ENCODE results near the gene PACS1. TPM values are rescaled to one million over a fixed set of nuclear protein-coding genes. Genes with fewer than 3 reads are reported as not detected.

Gene PACS1
- total RNA-seq, 1 experiment from 2014 or later: 41.1 TPM

- Histone ChIP-seq H3K9me3 (ENCODE audit: control insufficient read depth in 1 of 2, insufficient read depth in 1 of 2, low read depth in 1 of 2, low read length in 2 of 2) (no peaks in the 10 kb centered on the region), H3K27ac (ENCODE audit: low read depth, low read length) (no peak overlapping the region), H3K9me2 (ENCODE audit: insufficient read depth) (no peaks in the 10 kb centered on the region), H2AFZ (ENCODE audit: low read depth, low read length, poor library complexity, severe bottlenecking) (no peak overlapping the region), H3K9ac (ENCODE audit: low read length) (no peak overlapping the region), H3K4me2 (ENCODE audit: low read length) (no peak overlapping the region), H3K27me3 (ENCODE audit: insufficient read depth, low read length) (no peaks in the 10 kb centered on the region), H3K4me1 (ENCODE audit: control insufficient read depth in 1 of 2, insufficient read depth in 2 of 2, low read length in 2 of 2) (no peaks in the 10 kb centered on the region), H4K20me1 (ENCODE audit: insufficient read depth) (no peaks in the 10 kb centered on the region), H3K4me3 (replicated peaks in 1 of 2; ENCODE audit: low read depth in 1 of 2, low read length in 2 of 2) (no peak overlapping the region), H3K79me2 (ENCODE audit: insufficient read depth, low read length) (no peaks in the 10 kb centered on the region), H3K36me3 (ENCODE audit: control insufficient read depth in 1 of 2, insufficient read depth in 2 of 2, low read length in 2 of 2) (peaks cover 3 to 4% of the 10 kb centered on the region in 2 experiments; a peak in 1 of 4 replicates)
- TF ChIP-seq ELF1 (IDR thresholded peaks at IDR 0.05; ENCODE audit: borderline replicate concordance, low read depth) (no peak), TCF7L2 (IDR thresholded peaks at IDR 0.05; ENCODE audit: borderline replicate concordance, extremely low read depth, insufficient read depth, insufficient read length) (no peak), POLR2AphosphoS5 (IDR thresholded peaks at IDR 0.05; ENCODE audit: low read depth, low read length) (no peak), CBX3 (IDR thresholded peaks at IDR 0.05; ENCODE audit: low read depth) (no peak), REST (IDR thresholded peaks at IDR 0.05; ENCODE audit: low read depth) (no peak), JUND (IDR thresholded peaks at IDR 0.05) (no peak)
- CTCF ChIA-PET: no interaction called here
- RAD21 ChIA-PET (ENCODE audit: low non-redundant PET in 1 of 2, low total read pairs in 2 of 2, uncharacterized antibody in 2 of 2, unreplicated experiment in 2 of 2): no interaction called here
- POLR2A ChIA-PET: no interaction called here
- DNase-seq (ENCODE audit: low read depth, low spot score) (no peak), ATAC-seq (no peak)
- BruUV-seq (replicated peaks): no TSS peak
- intact Hi-C loops (cut with micrococcal nuclease): no loop called here
These were observed 158.4 kb downstream of the PACS1 start for GRCh38 chr11:66228521-66228920.

- no peak overlapping the region for H3K9ac ChIP-seq (ENCODE audit: low read length)
- H3K9me3 ChIP-seq (ENCODE audit: control insufficient read depth in 1 of 2, insufficient read depth in 1 of 2, low read depth in 1 of 2, low read length in 2 of 2): no peaks in the 10 kb centered on the region
- no peak overlapping the region for H2AFZ ChIP-seq (ENCODE audit: low read depth, low read length, poor library complexity, severe bottlenecking)
- CTCF ChIA-PET: no interaction called here
- no peak for DNase-seq (ENCODE audit: low read depth, low spot score)
- no peaks in the 10 kb centered on the region for H4K20me1 ChIP-seq (ENCODE audit: insufficient read depth)
- H3K27ac ChIP-seq (ENCODE audit: low read depth, low read length): no peak overlapping the region
- H3K4me2 ChIP-seq (ENCODE audit: low read length): no peak overlapping the region
- intact Hi-C loops (cut with micrococcal nuclease): no loop called here
- peaks cover 0 to 7% of the 10 kb centered on the region in 2 experiments; a peak in 2 of 4 replicates for H3K36me3 ChIP-seq (ENCODE audit: control insufficient read depth in 1 of 2, insufficient read depth in 2 of 2, low read length in 2 of 2)
- H3K9me2 ChIP-seq (ENCODE audit: insufficient read depth): no peaks in the 10 kb centered on the region
- ATAC-seq: no peak
- POLR2A ChIA-PET: no interaction called here
- no peaks in the 10 kb centered on the region for H3K27me3 ChIP-seq (ENCODE audit: insufficient read depth, low read length)
- H3K4me3 ChIP-seq (replicated peaks in 1 of 2; ENCODE audit: low read depth in 1 of 2, low read length in 2 of 2): no peak overlapping the region
- H3K79me2 ChIP-seq (ENCODE audit: insufficient read depth, low read length): no peaks in the 10 kb centered on the region
- no peaks in the 10 kb centered on the region for H3K4me1 ChIP-seq (ENCODE audit: control insufficient read depth in 1 of 2, insufficient read depth in 2 of 2, low read length in 2 of 2)
- RAD21 ChIA-PET (ENCODE audit: low non-redundant PET in 1 of 2, low total read pairs in 2 of 2, uncharacterized antibody in 2 of 2, unreplicated experiment in 2 of 2): no interaction called here
- BruUV-seq (replicated peaks): no TSS peak
- TF ChIP-seq ZNF274 (IDR thresholded peaks at IDR 0.05; ENCODE audit: low read depth, low read length) (no peak), ATF3 (IDR thresholded peaks at IDR 0.05) (no peak), ZBTB33 (IDR thresholded peaks at IDR 0.05; ENCODE audit: extremely low read depth, insufficient replicate concordance, low read length) (no peak), MAX (IDR thresholded peaks at IDR 0.05) (no peak), EZH2phosphoT487 (IDR thresholded peaks at IDR 0.05; ENCODE audit: borderline replicate concordance) (no peak), POLR2A (IDR thresholded peaks at IDR 0.05; ENCODE audit: borderline replicate concordance, extremely low read depth, insufficient read depth, insufficient read length) (no peak), SP1 (IDR thresholded peaks at IDR 0.05; ENCODE audit: low read depth) (no peak), ZFX (IDR thresholded peaks at IDR 0.05) (no peak)
These were observed 160.1 kb downstream of the PACS1 start for GRCh38 chr11:66230156-66230555.

Data from HCT116 (cell line).